ENCODE data around the gene LRFN4. TPM values are rescaled to one million over a fixed set of nuclear protein-coding genes. Genes with fewer than 3 reads are reported as not detected.

LRFN4 gene
- total RNA-seq, 1 donor from 2014 or later, result 117 TPM

DNA sequence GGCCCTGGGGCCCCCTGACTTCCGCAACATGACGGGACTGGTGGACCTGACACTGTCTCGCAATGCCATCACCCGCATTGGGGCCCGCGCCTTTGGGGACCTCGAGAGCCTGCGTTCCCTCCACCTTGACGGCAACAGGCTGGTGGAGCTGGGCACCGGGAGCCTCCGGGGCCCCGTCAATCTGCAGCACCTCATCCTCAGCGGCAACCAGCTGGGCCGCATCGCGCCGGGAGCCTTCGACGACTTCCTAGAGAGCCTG lies 992 bp downstream of the LRFN4 start:
- no peak for DNase-seq (ENCODE audit: low read depth)

DNA sequence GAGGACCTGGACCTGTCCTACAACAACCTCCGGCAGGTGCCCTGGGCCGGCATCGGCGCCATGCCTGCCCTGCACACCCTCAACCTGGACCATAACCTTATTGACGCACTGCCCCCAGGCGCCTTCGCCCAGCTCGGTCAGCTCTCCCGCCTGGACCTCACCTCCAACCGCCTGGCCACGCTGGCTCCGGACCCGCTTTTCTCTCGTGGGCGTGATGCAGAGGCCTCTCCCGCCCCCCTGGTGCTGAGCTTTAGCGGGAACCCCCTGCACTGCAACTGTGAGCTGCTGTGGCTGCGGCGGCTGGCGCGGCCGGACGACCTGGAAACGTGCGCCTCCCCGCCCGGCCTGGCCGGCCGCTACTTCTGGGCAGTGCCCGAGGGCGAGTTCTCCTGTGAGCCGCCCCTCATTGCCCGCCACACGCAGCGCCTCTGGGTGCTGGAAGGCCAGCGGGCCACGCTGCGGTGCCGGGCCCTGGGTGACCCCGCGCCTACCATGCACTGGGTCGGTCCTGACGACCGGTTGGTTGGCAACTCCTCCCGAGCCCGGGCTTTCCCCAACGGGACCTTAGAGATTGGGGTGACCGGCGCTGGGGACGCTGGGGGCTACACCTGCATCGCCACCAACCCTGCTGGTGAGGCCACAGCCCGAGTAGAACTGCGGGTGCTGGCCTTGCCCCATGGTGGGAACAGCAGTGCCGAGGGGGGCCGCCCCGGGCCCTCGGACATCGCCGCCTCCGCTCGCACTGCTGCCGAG lies 1.5 kb downstream of the LRFN4 start:
- DNase-seq (ENCODE audit: low read depth), result no peak

DNA sequence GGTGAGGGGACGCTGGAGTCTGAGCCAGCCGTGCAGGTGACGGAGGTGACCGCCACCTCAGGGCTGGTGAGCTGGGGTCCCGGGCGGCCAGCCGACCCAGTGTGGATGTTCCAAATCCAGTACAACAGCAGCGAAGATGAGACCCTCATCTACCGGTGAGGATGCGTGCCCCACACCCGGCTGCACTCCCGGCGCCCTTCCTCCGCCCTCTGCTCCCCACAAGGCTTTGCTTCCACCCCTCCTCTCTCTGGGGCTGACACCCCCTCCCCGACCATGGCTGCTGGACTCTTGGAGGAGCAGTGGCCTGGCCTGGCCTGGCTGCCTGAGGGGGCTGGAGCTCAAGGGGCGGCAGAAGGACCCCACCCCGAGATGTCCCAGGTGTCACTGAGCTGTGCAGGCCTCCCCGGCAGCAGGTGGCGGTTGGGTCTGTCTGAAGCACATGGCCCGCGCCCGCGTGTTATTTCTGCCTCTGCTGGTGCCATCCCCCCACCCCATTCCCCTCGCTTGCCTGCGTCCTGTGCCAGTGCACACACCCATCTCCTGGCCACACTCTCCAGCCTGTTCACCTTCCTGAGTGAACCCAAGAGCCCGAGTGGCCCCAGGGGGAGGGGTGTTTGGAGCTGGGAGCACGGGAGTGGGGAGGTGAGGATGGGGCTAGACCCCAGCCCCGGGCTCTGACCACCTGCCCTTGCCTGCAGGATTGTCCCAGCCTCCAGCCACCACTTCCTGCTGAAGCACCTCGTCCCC lies 2.2 kb downstream of the LRFN4 start:
- DNase-seq (ENCODE audit: low read depth), result no peak

DNA sequence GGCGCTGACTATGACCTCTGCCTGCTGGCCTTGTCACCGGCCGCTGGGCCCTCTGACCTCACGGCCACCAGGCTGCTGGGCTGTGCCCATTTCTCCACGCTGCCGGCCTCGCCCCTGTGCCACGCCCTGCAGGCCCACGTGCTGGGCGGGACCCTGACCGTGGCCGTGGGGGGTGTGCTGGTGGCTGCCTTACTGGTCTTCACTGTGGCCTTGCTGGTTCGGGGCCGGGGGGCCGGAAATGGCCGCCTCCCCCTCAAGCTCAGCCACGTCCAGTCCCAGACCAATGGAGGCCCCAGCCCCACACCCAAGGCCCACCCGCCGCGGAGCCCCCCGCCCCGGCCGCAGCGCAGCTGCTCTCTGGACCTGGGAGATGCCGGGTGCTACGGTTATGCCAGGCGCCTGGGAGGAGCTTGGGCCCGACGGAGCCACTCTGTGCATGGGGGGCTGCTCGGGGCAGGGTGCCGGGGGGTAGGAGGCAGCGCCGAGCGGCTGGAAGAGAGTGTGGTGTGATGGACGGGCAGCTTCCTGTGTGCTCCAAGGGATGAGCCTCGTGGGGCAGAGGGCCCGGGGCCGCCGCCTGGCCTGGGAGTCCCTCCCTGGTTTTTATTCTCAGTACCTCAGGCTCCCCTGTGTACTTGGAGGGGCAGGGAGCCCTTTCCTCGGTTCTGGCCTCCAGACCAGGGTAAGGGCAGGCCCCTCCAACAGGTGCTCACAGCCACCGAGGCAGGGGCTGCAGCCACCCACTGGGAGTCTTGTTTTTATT lies 3.0 kb downstream of the LRFN4 start:
- no peak for DNase-seq (ENCODE audit: low read depth)

GRCh38 chr11:66860449-66860831 lies 3.6 kb downstream of the LRFN4 start:
- DNase-seq (ENCODE audit: low read depth), result no peak

DNA sequence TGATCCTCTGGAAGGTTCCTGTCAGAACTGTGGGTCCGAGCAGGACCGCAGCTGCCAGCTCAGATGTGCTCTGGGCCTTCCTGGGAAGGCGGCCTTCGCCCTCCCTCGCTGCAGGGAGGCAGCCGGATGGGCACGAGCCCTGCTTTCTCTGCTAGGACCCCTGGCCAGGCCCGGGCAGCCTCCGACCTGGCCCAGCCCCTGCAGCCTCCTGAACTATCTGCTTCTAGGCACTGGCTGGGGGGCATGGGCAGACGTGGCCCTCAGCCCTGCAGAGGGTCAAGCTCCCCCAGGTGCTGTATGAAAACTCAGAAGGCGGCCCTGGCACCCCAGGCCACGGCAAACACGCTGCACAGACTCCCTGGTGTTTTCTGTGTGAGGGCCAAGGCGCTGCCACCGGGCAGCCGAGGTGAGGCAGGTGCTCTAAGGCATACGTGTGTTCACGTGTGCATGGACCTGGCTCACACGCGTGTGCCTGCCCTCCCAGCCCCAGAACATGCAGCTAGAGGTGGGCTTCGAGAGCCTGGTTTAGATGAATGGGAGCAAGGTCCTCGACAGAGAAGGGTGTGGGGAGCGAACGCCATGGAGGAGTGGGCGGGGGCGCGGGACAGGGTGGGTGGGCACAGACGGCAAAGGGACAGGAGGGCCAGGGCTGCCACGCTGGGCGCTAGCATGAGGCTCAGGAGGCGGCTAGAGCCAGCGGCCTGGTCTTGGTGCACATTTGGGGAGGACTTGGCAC lies 4.3 kb downstream of the LRFN4 start:
- DNase-seq (ENCODE audit: low read depth), result no peak

- DNase-seq (ENCODE audit: low read depth), result no peak
Measured at GRCh38 chr11:66861774-66862558, 5.1 kb downstream of the LRFN4 start.

DNA sequence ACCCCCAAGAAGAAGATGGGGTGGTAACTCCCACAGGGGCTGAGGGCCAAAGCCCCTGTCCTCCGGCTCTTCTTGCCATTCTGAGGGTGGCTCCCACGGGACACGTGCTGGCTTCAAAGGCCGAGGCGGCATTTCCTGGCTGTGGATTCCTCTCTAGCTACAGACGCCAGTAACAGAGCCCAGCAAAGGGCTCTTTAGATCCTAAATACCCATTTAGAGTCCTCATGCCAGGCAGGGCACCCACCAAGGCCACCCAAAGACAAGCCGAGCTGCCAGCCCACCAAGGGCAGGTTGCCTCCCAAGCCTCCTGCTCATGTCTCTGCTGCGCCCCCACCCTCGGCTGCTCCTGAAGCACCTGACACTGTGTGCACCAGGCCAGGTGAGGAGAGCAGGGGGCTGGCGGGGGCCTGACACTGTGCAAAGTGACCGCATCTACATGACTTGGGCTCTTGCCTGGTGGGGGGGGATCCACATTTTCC lies 5.7 kb downstream of the LRFN4 start:
- DNase-seq (ENCODE audit: low read depth), result no peak

GRCh38 chr11:66863428-66864125 lies 6.7 kb downstream of the LRFN4 start:
- no peak for DNase-seq (ENCODE audit: low read depth)

GRCh38 chr11:66864172-66864901 lies 7.5 kb downstream of the LRFN4 start:
- DNase-seq (ENCODE audit: low read depth), result no peak

- DNase-seq (ENCODE audit: low read depth), result peak; percentile 76
Measured at GRCh38 chr11:66864924-66865697, 8.2 kb downstream of the LRFN4 start.

GRCh38 chr11:66866007-66866406 lies 9.1 kb downstream of the LRFN4 start:
- DNase-seq (ENCODE audit: low read depth), result no peak

DNA sequence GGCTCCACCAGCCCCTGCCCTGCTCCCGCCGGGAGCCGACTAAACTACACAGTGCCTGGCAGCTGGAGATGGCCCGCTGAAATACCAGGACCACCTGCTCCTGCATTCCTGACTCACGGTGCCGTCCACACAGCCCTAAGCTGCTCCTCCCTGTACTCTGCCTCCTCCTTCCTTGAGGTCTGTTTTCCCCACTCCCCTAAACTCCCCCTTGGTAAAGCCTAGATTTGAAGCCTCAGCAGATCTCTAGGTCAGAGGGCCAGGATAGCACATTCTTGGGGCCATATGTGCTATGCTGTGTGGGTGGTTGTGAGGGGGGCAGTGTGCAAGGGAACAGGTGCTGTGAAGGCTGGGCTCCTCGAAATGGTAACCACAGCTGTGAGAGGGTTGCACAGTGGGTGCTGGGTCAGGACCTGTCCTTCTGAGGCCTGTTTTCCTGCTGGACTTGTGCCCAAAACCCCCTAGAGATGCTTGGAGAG lies 9.7 kb downstream of the LRFN4 start:
- peak; percentile 99 for DNase-seq (ENCODE audit: low read depth)

GRCh38 chr11:66867425-66868040 lies 10.7 kb downstream of the LRFN4 start:
- no peak for DNase-seq (ENCODE audit: low read depth)

GRCh38 chr11:66868082-66868725 lies 11.3 kb downstream of the LRFN4 start:
- no peak for DNase-seq (ENCODE audit: low read depth)

GRCh38 chr11:66868726-66869566 lies 12.1 kb downstream of the LRFN4 start:
- no peak for DNase-seq (ENCODE audit: low read depth)

- no peak for DNase-seq (ENCODE audit: low read depth)
Measured at GRCh38 chr11:66869567-66869870, 12.7 kb downstream of the LRFN4 start.

Data from myocyte (in vitro differentiated cells).